NCI-H345 (cell line): ENCODE data around the gene SUMO2.
"Not testable (repeated sequence)": the region's sequence is repeated elsewhere in the genome, so short reads cannot be mapped to it uniquely, and the experiment has no call there.

Source experiments
- DNase-seq: peaks from one replicate; lab custom pipeline; 2025; lab: John Stamatoyannopoulos, UW

Gene SUMO2

DNA sequence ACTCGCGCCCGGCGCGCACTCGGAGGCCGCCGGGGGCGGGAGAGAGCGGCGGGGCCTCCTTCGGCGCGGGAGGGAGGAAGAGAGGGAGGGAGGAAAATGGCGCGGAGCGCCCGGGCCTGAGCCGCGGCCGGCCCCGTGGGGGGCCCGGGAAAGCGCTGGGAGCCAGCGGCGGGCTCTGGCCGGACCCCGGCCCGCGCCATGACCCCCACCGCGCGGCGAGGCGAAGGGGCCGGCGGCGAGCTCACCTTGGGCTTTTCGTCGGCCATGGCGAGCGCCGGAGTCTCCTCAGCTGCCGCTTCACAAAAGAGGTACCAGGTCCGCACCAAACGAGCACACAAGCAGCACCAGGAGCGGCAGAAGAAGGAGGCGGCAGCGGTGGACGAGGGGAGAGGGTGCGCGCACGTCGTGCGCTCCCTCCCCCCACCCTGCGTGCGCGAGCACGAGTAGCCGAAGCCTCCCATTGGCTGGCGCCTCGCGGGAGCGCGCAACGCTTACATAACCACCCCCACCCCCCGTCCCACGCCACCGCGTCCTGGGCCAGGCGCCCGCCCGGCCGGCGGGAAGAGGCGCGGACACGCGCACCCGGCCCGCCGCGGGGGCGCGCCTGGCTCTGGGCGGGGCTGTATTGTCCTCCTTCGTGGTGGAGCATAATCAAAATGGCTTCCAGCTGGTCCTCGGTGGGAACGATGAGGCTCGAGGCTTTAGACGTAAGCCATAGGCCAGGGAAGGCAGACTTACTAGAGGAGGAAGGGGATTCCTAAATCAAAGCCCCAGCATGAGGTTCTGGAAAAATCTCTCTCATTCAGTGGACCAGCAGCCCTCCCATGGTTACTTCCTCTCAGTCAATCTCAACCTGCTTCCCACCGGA is at the start of gene SUMO2:
TSS of gene SUMO2 (minus strand) at position 391 of the 868 bp plus-strand sequence. CDS start at position 266, 125 bp downstream.
- peak; percentile 99 for DNase-seq

DNA sequence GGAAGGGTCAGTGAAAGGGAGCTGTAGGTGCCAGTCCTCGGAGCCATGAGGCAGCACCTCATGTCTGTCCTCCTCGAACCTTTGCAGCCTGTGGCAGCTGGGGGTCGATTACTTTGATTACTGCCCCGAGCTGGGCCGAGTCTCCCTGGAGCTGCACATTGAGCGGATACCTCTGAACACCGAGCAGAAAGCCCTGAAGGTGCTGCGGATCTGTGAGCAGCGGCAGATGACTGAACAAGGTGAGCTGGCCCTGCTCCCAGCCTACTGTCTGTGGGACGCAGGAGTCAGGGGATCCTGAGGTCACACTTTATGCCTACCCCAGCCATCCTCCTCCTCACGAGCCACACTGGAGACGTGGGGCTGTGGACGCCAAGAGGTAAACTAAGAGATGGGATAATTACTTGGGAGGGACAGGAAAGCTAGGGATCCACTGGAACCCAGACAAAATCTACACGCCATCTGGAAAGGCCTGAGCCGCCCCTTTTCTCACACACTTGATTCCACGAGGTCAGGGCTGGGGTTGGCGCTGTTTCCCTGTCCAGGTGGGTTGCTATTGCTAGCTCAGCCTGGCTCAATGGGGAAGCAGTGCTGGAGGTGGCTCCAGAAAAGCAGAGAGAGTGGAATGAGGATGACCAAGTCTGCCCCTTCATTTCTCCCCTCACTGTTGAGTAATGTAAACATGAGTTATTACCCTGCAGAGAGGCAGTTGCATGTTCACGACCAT is 49.1 kb upstream of the SUMO2 start:
- DNase-seq, result no peak

DNA sequence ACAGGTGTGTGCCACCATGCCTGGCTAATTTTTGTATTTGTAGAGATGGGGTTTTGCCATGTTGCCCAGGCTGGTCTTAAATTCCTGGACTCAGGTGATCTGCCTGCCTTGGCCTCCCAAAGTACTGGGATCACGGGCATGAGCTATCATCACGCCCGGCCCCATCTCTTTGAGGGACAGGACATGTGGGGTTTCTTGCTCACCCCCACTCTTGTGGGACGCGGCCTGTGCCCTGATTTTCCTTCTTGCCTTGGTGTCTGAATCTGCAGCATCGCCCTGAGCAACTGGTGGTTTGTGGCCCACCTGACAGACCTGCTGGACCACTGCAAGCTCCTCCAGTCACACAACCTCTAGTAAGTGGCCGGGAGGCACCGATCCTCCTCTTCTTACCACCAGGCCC is 48.3 kb upstream of the SUMO2 start:
- no peak for DNase-seq

DNA sequence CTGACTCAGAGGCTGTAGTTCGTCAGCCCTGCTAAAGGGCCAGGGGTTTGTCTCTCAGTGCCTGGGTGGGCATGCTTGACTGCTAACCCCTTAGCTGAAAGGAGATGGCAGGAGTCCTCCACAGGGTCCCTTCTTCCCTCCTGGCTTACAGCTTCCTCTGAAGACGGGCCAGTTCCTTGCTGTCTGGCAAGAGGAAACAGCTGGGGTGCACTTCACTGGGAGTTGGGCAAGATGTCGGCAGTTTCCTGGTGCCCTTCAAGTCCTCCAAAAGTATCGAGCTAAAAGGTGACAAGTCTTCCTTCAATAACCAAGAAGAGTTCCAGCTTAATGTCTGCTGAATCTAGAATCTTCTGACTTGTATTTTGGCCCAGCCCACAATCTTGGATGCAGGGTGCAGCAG is 46.1 kb upstream of the SUMO2 start:
- DNase-seq, result no peak

DNA sequence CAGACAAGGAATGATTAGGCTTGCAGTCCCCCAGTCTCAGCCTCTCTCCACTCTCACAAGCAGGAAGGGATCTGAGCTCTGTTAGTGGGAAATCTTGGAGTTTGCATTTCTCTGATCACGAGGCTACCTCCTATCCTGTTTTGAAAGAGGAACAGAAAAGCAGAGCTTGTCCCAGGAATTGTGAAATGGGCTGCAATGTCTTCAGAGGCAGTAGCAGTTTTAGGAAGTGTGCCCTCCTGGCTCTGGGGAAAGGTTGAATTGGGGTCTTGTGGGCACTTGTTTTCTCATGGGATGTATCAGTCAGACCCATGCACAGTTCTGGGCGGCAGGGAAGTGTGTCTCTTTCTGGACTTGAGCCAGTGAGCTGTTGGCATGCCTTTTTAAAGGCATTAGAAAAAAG is 45.5 kb upstream of the SUMO2 start:
- no peak for DNase-seq

DNA sequence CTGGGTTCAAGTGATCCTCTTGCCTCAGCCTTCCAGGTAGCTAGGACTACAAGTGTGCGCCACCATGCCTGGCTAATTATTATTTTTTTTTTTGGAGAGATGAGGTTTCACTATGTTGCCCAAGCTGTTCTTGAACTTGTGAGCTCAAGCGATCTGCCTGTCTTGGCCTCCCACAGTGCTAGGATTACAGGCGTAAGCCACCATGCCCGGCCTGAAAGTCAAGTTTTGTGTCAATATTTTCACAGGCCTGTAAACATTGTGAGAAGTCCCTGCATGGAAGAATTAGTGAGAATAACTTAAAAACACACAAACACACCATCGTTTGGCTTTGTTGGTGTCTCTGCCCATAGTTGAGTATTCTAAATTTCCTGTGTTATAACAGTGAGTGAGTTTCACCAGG is 45.0 kb upstream of the SUMO2 start:
- DNase-seq, result no peak

DNA sequence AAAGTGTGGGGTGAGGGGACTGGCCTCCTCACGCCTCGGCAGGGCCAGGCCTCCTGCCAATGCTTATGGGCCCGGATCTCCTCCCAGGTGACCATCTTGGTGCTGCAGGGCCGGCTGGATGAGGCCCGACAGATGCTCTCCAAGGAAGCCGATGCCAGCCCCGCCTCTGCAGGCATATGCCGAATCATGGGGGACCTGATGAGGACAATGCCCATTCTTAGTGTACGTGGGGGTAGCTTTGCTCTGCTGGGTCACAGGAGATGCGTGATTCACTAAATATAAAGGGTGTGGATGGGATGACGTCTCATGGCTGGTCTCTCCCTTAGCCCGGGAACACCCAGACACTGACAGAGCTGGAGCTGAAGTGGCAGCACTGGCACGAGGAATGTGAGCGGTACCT is 42.3 kb upstream of the SUMO2 start:
- no peak for DNase-seq

DNA sequence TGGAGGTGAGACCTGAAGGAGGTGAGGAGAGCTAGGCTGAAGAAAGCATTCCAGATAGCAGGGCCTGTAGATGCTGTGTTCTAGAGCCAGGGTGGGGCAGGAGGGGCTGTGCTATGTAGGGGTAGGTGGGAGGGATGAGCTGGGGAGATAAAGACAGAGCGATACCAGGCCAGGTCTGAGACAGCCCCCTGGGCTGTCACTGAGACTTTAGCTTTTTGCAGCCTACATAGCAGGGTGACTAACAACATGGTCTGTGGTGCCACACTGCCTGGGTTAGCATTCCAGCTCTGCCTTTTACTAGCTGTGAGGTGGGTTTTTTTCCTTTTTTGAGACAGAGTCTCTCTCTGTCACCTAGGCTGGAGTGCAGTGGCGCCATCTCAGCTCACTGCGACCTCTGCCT is 37.1 kb upstream of the SUMO2 start:
- no peak for DNase-seq

DNA sequence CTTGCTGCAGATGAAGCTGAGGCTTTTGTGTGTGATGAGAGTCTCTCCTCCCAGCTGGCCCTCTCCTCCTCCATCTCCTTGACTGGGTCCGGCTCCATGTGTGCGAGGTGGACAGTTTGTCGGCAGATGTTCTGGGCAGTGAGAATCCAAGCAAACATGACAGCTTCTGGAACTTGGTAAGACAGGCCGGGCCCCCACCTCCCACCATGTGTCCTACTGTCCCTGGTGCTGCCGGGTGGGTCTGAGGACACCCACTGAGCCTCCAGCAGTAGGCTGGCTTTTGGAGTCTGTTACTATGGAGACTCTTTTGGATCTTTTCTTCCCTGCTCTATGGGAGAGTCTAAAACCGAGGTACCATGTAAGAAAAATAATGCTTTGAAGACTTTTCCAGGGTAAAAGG is 35.4 kb upstream of the SUMO2 start:
- no peak for DNase-seq

DNA sequence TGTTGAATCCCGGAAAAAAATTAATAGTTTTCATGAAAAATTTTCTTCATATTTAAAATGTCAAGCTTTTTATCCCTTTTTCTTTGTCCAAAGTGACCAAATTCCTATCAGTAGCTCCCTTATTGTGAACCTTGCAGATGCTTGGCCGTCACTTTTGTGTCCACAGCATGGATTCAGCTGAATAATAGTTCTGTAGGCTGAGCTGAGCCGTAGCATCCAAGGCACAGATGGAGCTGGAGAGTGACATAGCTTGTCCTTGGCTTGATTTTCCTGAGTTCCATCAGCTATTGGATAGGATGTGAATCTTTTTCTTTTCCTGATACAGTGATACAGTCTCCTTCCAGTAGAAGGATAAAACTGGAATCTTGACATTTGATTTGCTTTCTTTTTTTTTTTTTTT is 26.3 kb upstream of the SUMO2 start:
- no peak for DNase-seq

DNA sequence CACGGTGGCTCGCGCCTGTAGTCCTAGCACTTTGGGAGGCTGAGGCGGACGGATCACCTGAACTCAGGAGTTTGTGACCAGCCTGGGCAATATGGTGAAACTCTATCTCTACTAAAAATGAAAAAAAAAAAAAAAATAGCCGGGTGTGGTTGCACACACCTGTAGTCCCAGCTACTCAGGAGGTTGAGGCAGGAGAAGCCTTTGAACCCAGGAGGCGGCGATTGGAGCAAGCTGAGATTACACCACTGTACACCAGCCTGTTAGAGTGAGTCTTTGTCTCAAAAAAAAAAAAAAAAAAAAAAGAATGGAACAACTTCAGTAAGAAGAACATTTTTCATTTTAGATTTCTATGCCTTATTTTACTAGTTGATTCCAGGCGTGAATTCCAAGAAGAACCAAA is 25.4 kb upstream of the SUMO2 start:
- DNase-seq, result no peak

DNA sequence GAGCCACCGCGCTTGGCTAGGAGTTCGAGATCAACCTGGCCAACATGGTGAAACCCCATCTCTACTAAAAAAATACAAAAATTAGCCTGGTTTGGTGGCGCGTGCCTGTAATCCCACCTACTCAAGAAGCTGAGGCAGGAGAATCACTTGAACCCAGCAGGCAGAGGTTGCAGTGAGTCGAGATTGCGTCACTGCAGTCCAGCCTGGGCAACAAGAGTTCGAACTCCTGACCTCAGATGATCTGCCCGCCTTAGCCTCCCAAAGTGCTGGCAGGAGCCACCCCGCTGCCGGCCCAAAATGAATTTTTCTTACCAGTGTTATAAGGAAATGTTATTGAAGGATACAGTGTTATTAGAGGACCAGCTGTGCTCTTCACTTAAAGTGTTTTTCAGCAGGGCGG is 25.0 kb upstream of the SUMO2 start:
- no peak for DNase-seq

DNA sequence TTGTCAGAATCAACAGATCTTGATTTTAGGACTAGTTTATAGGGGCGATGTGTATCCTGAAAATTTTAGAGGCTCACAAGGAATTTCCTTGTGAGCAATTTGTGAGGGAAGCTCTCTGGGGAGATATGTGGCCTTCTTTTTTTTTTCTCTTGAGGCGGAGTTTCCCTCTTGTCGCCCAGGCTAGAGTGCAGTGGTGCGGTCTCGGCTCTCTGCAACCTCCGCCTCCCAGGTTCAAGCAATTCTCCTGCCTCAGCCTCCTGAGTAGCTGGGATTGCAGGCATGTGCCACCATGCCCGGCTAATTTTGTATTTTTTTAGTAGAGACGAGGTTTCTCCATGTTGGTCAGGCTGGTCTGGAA is 24.3 kb upstream of the SUMO2 start:
- not testable (repeated sequence) for DNase-seq

DNA sequence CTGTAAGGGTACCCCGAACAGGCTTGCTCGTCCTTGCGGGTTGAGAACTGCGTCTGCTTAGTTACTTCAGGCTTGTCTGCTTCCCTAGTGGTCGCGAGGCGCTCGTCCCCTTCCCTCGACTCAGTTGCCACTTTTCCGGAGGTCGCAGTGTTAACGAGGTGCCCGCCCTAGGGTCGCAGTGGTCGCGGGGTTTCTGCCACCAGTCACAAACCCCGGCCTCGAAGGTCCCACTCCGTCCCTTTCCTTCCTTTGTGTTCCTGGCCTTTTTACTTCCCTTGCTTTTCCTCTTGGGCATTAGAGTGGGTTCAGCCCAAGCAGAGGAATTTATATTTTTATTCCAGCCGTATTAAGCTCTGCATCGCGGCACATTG is 23.0 kb upstream of the SUMO2 start:
- DNase-seq, result no peak

DNA sequence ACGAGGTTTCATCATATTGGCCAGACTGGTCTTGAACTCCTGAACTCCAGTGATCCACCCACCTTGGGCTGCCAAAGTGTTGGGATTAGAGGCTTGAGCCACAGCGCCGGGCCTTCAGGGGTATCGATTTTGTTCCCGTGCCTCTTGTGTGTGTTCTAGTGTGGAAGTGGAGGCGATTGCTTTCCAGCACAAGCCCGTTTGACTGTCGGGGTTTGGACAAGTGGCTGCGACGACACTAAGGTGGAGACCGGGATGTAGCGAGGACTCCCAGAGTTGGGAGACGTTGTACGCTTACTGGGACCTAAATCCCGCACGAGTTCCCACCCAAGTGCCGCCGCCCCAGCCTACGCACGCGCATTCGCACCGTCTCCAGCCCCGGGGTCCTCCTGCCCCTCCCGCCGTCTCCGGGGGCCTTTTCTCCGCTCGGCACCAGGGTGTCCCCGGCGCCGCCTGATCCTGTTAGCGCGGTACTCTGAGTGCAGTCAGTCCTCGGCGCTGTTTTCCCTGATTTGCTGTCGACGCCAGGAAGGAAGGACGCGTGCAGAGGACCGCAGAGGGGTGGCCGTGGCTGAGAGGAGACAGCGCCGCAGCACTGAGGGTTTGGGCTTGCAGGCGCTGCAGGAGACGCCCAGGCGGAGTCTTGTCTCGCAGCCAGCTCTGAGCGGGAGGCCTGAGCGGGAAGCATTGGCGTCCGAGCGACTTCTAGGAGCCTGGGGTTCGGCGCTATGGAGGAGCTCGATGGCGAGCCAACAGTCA is 22.5 kb upstream of the SUMO2 start, which contains the start of gene NUP85:
TSS of gene NUP85 (plus strand) at position 643 of the 756 bp plus-strand sequence. CDS start at position 726, 83 bp downstream.
- DNase-seq, result peak; percentile 97

DNA sequence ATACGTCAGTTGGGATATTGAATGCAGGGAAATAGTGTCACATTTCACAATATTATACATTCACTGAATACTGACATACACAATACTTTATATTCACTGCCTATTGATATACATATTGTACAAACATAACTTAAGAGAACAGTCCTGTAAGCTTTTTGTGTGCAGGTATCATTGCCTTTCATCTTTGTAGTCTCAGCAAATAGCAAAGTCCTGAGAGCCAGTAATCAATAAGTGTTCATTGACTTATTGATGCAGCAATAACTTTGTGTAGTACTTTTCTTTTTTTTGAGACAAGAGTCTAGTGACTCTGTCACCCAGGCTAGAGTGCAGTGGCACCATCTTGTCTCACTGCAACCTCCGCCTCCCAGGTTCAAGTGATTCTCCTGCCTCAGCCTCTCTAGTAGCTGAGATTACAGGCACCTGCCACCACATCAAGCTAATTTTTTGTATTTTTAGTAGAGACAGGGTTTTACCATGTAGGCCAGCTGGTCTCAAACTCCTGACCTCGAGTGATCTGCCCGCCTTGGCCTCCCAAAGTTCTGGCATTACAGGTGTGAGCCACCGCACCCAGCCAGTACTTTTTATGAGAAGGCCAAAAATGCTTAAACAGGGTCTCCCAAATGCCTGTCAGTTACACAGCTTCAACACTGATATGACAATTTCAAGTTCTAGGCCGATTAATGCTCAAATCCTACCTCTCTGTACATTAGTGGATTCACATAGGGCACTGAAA is 17.3 kb upstream of the SUMO2 start:
- no peak for DNase-seq

DNA sequence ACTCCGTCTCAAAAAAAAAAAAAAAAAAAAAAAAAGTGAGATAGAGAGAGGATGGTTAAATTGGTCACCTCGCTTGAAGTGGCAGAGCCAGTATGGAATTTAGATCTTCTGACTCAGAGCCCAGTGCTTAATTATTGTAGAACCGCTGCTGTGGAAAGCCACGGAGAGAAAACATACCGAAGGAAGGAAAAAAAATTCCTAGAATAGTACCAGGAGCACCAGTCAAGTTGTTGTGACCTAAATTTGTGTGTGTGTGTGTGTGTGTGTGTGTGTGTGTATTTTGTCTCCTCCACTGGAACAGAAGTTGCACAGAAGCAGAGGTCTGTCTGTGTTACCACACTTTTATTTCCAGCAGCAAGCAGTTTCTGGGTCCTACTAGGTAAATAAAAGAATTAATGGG is 12.1 kb upstream of the SUMO2 start:
- DNase-seq, result no peak

DNA sequence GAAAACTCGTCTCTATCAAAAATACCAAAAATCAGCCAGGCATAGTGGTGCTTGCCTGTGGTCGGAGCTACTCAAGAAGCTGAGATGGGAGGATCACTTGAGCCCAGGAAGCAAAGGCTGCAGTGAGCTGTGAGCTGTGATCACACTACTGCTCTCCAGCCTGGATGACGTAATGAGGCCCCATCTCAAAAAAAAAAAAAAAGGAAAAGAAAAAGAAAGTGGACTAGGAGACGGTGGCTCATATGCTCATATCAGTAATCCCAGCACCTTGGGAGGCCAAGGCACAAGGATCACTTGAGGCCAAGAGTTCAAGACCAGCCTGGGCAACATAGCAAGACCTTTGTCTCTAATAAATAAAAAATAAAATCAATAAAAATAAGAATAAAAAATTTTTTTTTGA is 8.8 kb upstream of the SUMO2 start:
- no peak for DNase-seq

DNA sequence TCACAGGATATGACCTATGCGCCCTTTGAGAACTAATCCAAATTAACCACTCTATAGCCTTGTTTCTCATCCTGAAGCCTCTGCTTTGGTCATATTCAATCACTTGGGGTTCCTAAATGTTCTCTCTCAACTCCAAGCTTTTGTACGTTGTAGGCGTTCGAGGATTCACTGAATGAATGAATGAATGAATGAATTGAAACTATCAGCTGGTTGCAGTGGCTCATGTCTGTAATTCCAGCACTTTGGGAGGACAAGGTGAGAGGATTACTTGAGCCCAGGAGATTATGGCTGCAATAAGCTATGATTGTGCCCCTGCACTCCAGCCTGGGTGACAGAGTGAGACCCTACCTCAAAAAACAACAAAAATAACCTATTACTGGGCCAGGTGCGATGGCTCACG is 5.9 kb upstream of the SUMO2 start:
- no peak for DNase-seq

DNA sequence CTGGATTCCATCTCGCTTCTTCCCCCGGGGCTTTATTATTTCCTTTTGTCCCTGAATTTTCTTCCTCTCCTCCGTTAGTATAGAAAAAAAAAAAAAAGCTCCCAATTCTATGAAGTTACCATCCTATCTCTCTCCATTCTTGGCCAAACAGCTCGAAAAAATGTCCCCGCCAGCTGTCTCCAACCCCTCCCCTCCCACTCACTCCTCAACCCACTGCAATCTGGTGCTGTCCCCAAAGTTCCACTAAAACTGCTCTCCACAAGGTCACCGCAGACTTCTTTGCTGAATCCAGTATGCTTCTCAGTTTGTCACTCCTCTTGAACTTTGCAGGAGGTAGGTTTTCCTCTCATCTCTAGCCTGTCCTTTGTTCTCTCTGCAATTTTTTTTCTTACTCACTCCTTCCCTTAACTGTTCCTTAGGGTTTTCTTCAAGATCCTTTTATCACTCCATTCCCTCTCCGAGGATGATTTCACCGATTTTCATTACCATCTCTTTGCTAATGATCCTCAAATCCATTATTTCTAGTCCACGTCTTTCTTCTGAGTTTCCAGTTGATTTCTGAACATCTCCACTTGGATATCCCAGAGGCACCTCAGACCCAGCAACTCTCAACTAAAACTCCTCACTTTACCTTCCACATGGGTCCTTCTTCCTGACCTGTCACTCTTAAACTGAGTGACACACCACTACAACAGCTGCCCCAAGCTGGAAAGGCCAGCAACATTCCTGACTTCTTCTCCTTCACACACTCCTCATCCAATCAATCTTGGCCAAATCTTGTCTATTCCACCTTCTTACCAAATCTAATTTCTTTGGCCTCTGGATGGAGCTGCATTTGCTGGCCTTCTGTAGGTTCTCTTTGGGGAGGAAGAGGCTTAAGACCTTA is 1.5 kb upstream of the SUMO2 start:
- no peak for DNase-seq

DNA sequence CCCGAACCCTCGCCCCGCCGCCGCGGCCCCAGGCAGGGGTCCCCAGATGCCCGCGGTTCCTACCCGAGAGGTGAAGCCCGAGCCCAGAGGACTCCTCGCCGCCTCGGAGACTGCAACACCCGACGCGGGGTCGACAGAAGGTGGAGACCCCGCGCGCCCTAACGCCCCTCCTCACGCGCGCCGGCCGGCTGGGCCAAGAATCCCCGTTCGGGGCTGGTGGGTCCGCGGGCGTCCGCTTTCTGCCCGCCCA is 515 bp downstream of the SUMO2 start:
- no peak for DNase-seq
